Omental fat pad (tissue), 4 donors: ENCODE measurements around the gene PARN. TPM values are rescaled to one million over a fixed set of nuclear protein-coding genes. Genes with fewer than 3 reads are reported as not detected.

Experiments used
- ATAC-seq: fragments of 150-250 bp; one replicate; pipeline ENCODE4 v1.9.1; 2016; ENCODE audit warnings: mild to moderate bottlenecking, moderate library complexity; ENCODE audit not compliant: low FRiP score
- DNase-seq: peaks from one replicate; pipeline ENCODE4 v3.0.0-alpha.2; 2019; ENCODE audit warnings: low spot score
- CTCF ChIP-seq, 3 donors: fragments of 450-650 bp; IDR thresholded peaks; one replicate each; pipeline ENCODE4 v1.5.1; 2016 to 2017; ENCODE audit warnings: antibody characterized with exemption in 3 of 3, mild to moderate bottlenecking in 3 of 3, moderate library complexity in 2 of 3
- total RNA-seq, 4 donors: library from RNA; depleted of rRNA; stranded (reverse); fragments of >200 nt; gene quantifications; one replicate each; pipeline ENCODE4 v1.1.0, GENCODE V29; 2016

PARN gene
- total RNA-seq, 4 donors from 2014 or later: 23.0 to 34.8 (median 26.4) TPM

GRCh38 chr16:14449790-14450480 is 180.1 kb downstream of the PARN start:
- no peak for TF ChIP-seq CTCF (IDR thresholded peaks at IDR 0.05)
- ATAC-seq (peak; percentile 62), DNase-seq (no peak)

- no peak for DNase-seq
- no peak for ATAC-seq
- TF ChIP-seq CTCF (IDR thresholded peaks at IDR 0.05): no peak
Observed at GRCh38 chr16:14449334-14449733, 180.7 kb downstream of the PARN start.

GRCh38 chr16:14448879-14449278 is 181.2 kb downstream of the PARN start:
- TF ChIP-seq CTCF (IDR thresholded peaks at IDR 0.05): no peak

GRCh38 chr16:14447783-14448182 is 182.3 kb downstream of the PARN start:
- ATAC-seq (no peak), DNase-seq (no peak)
- no peak for TF ChIP-seq CTCF (IDR thresholded peaks at IDR 0.05)

More at GRCh38 chr16:14448879-14449278, 181.2 kb downstream of the PARN start:
- DNase-seq (no peak), ATAC-seq (no peak)

GRCh38 chr16:14446796-14447195 is 183.3 kb downstream of the PARN start:
- TF ChIP-seq CTCF (IDR thresholded peaks at IDR 0.05): no peak
- DNase-seq (no peak), ATAC-seq (no peak)

GRCh38 chr16:14445937-14446715 is 183.9 kb downstream of the PARN start:
- TF ChIP-seq CTCF (IDR thresholded peaks at IDR 0.05): no peak
- no peak for DNase-seq
- no peak for ATAC-seq
